ENCODE measurements around the gene CABLES1.

CABLES1 gene

DNA sequence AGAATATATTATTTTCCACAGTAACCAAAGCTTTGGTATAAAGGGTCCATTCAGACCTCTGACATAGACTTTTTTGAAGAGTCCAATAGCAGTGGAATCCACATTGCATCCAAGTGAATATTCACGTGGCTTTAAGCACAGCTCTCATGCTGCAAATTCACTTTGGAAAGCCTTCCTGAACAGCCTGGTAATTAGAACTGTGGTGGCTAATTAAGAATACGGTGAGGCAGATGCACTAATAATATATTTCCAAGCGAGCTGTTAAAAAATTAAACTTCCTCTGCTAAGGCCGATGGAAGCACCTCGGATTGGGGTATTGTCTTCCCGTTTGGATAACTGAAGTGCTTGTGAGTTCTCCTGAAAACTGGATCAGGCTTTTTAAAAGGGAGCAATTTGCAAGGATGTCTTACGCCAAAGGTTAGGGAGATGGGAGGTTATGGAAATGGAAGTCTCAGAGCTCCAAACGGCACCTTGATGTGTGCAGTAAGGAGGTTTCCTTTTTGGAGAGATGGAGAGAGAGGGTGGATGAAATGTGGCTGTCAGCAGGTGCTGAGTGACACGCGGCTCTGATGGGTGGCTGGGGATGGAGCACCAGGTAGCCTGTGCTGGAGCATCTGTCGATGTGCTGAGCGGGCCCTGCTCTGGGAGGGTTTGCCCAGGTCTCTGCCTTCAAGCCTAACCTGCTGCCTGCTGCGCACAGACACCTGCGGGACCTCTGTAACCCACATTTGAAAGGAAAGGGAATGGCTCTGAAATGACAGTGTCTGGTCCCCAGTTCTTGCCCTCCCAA, 37.5 kb downstream of the CABLES1 start:
- H3K4me3 ChIP-seq (ENCODE audit: low read depth, low read length), result no peak overlapping the region
- TF ChIP-seq, protein P1, sequence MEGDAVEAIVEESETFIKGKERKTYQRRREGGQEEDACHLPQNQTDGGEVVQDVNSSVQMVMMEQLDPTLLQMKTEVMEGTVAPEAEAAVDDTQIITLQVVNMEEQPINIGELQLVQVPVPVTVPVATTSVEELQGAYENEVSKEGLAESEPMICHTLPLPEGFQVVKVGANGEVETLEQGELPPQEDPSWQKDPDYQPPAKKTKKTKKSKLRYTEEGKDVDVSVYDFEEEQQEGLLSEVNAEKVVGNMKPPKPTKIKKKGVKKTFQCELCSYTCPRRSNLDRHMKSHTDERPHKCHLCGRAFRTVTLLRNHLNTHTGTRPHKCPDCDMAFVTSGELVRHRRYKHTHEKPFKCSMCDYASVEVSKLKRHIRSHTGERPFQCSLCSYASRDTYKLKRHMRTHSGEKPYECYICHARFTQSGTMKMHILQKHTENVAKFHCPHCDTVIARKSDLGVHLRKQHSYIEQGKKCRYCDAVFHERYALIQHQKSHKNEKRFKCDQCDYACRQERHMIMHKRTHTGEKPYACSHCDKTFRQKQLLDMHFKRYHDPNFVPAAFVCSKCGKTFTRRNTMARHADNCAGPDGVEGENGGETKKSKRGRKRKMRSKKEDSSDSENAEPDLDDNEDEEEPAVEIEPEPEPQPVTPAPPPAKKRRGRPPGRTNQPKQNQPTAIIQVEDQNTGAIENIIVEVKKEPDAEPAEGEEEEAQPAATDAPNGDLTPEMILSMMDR (IDR thresholded peaks at IDR 0.05; ENCODE audit: low read depth, low read length), result no peak

DNA sequence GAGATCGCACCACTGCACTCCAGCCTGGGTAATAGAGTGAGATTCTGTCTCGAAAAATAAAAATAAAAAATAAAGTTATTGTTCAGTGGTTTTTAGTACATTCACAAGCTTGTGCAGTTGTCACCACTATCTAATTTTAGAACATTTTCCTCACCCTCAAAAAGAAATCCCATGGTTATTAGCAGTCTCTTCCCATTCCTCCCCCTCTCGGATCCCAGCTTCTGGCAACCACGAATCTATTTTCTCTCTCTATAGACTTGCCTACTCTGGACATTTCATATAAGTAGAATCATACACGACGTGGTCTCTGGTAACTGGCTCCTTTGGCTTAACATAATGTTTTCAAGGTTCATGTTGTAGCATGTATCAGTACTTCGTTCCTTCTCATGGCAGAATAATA, 38.6 kb downstream of the CABLES1 start:
- TF ChIP-seq, protein P1 (IDR thresholded peaks at IDR 0.05; ENCODE audit: low read depth, low read length), result no peak
- H3K4me3 ChIP-seq (ENCODE audit: low read depth, low read length), result no peak overlapping the region

DNA sequence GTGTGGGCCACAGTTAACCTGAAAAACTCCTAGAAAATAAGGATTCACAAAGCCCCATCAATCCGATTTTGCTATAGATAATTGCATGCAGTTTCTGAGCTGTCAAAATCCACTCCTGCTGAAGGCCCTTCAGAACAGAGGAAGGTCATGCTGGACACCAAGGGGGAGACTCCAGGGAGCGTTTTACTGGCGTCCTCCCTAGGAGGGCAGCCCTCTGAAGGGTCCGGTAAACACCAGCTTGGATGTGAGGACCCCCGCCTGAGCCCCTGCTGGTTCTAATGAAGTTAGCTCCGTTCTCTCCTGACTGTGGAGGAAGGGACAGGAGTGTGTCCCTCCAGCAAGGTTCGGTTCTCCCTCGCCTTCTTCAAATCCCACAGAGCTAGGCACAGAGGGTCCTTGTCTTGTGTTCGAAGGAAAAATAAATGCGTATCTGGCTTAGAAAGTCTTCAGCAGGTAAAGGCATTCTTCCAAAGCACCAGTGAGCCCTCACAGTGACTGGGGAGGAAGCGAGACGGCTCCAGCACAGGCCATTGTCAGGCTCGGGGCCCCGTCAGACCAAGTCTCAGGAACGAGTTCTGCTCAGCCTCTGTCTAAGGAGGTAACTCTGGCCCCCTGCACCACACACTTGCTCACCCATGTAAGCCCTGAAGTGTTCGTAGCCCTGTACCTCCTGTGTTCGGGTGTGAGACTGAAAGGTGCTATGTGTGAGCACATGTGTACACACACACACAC, 41.6 kb downstream of the CABLES1 start:
- no peak overlapping the region for H3K4me3 ChIP-seq (ENCODE audit: low read depth, low read length)
- TF ChIP-seq, protein P1 (IDR thresholded peaks at IDR 0.05; ENCODE audit: low read depth, low read length), result no peak

DNA sequence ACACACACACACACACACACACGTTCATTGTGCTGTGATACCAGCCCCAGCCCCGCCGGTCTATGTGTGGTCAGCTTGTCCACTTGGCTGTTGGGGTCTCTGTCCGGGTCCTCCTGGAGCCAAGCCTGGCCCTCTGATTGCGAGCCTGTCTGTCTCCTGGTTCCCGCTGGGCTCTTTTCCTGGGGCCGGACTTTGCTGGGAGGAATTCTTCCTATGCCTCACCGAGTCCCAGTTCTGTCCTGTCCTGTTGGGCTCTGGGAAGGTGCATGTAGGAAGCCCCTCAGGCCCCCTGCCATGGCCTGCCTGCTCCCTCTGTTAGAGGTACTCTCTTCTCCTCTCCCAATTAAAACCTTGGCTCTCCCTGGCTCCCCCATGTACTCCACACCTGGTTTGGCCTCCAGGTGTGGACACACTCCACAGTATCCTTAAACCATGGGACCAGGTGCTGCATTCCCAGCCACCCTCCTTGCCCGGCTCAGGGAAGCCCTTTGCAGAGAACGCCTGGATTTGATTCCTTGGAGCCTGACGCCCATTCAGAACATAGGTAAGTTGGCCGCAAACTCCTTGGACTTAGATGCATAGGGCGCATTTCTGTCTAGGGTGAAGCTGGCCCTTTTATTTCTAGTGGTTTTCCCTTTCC, 42.3 kb downstream of the CABLES1 start:
- TF ChIP-seq, protein P1 (IDR thresholded peaks at IDR 0.05; ENCODE audit: low read depth, low read length), result no peak
- H3K4me3 ChIP-seq (ENCODE audit: low read depth, low read length), result no peak overlapping the region

DNA sequence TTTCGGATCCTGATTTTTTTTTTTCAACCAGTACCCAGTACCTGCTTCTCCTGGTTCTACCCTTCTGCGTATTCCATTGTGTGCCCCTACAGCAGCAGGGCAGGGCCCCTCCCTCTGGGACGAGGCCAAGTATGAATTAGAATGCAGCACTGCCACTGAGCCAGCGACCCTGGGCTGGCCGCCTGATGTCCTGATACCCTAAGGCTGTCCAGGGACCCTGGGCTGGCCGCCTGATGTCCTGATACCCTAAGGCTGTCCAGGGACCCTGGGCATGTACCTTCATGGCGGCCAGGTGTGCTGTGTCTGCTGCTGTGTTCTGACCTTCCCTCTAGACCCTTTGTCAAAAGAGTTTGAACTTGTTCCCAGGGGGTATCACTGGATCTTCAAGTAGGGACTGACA, 42.9 kb downstream of the CABLES1 start:
- TF ChIP-seq, protein P1 (IDR thresholded peaks at IDR 0.05; ENCODE audit: low read depth, low read length), result no peak
- H3K4me3 ChIP-seq (ENCODE audit: low read depth, low read length), result no peak overlapping the region

DNA sequence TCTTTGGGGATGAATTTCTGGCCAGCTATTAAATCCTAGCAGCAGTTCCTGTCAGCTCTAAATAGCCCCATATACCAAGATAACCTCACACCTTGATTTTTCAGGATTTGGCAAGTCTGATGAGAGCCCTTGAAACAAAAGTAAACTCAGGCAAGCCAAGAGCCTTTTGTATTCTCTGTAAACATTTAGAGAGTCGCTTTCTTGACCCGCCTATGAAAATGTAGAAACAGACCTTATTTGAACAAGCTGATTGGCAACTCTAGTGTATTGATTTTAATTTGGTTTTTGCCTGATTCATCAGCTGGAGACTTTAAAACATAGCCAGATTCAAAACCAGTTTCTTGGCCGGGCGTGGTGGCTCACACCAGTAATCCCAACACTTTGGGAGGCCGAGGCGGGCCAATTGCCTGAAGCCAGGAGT, 43.4 kb downstream of the CABLES1 start:
- TF ChIP-seq, protein P1 (IDR thresholded peaks at IDR 0.05; ENCODE audit: low read depth, low read length), result no peak
- no peak overlapping the region for H3K4me3 ChIP-seq (ENCODE audit: low read depth, low read length)

DNA sequence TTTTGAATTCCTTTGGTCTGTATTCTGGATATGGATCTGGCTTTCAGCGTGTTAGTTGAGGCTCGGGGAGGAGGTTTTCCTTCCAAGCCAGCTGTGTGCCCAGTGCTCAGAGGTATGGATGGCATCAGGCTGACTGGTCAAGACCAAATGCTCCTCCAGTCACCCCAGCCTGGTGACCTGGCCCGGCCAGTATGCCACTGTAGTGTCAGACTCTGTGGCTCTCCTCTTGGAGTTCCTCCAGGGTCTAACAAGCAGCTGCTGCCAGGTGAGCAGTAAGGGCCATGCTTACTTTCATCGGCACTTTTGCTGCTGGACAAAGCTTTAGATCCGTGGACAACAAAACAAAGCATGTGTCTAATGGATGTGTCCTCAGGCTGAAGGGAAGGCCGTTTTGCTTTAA, 44.1 kb downstream of the CABLES1 start:
- TF ChIP-seq, protein P1 (IDR thresholded peaks at IDR 0.05; ENCODE audit: low read depth, low read length), result no peak

More for the DNA sequence above, 44.1 kb downstream of the CABLES1 start:
- H3K4me3 ChIP-seq (ENCODE audit: low read depth, low read length), result no peak overlapping the region

Data from WI38 (cell line).